GM12878 (cell line): ENCODE results near the gene CCDC191. TPM values are rescaled to one million over a fixed set of nuclear protein-coding genes. Genes with fewer than 3 reads are reported as not detected.

Experiments used
- ATAC-seq: fragments of 200-7000 bp; cut with Tn5 transposase; 3 replicates; pipeline ENCODE4 v1.9.1; 2020; ENCODE audit warnings: mild to moderate bottlenecking, moderate library complexity
- BruUV-seq: library from RNA; stranded (reverse); fragments of 400-500 nt; replicated peaks from 2 replicates; lab custom pipeline; 2021; lab: Mats Ljungman, UMichigan
- CTCF ChIA-PET: fragments of 300-600 bp; sonication (Branson Sonifier 250); formaldehyde crosslinking; extraction: SDS; loops from one replicate; lab custom pipeline; 2021; ENCODE audit warnings: inconsistent platforms; lab: Yijun Ruan, JAX
- POLR2A ChIA-PET: fragments of 350-600 bp; formaldehyde crosslinking; extraction: SDS; loops from one replicate; lab custom pipeline; 2021; ENCODE audit warnings: inconsistent platforms; lab: Charles Lee
- RAD21 ChIA-PET: fragments of 300-600 bp; sonication (Branson Sonifier 250); formaldehyde crosslinking; loops from one replicate; lab custom pipeline; 2023; ENCODE audit warnings: antibody characterized with exemption; ENCODE audit not compliant: unreplicated experiment; lab: Charles Lee
- SMC1A ChIA-PET: fragments of 300-600 bp; sonication (Branson Sonifier 250); formaldehyde crosslinking; loops from one replicate; lab custom pipeline; 2023; ENCODE audit not compliant: unreplicated experiment, uncharacterized antibody; lab: Charles Lee
- DNase-seq: peaks from one replicate; pipeline ENCODE4 v3.0.0-alpha.2; 2011; ENCODE audit warnings: low read depth, low spot score
- FAIRE-seq: peaks from 3 replicates; lab custom pipeline; 2011; peaks lifted over from hg19 to GRCh38; lab: Jason Lieb, UNC
- H2AFZ ChIP-seq: 2 replicates; pipeline ENCODE4 v1.6.0; 2011; ENCODE audit warnings: low read depth, low read length, control low read depth; ENCODE audit not compliant: control insufficient read depth
- H3K27ac ChIP-seq: 2 replicates; pipeline ENCODE4 v1.5.1; 2011; ENCODE audit warnings: control low read depth; ENCODE audit not compliant: control insufficient read depth, insufficient read depth
- H3K27me3 ChIP-seq, 2 experiments: replicated peaks in 1 of 2; 2 replicates each; pipeline versions ENCODE4 v1.6.0 to v1.6.1; 2011; ENCODE audit warnings: low read length in 1 of 2; ENCODE audit not compliant: control insufficient read depth in 2 of 2, insufficient read depth in 2 of 2
- H3K36me3 ChIP-seq, 2 experiments: 2 replicates each; pipeline ENCODE4 v1.5.1; 2011; ENCODE audit warnings: low read length in 1 of 2; ENCODE audit not compliant: control insufficient read depth in 2 of 2, insufficient read depth in 2 of 2
- H3K4me1 ChIP-seq: 2 replicates; pipeline ENCODE4 v1.6.1; 2011; ENCODE audit warnings: mild to moderate bottlenecking, low read length, moderate library complexity, mixed read lengths; ENCODE audit not compliant: control insufficient read depth, insufficient read depth
- H3K4me2 ChIP-seq: 2 replicates; pipeline ENCODE4 v1.6.0; 2011; ENCODE audit warnings: control low read depth; ENCODE audit not compliant: control insufficient read depth, insufficient read depth
- H3K4me3 ChIP-seq: fragments of 200-600 bp; sonication (generic); 2 replicates; pipeline ENCODE4 v1.5.1; 2016
- H3K79me2 ChIP-seq: 2 replicates; pipeline ENCODE4 v1.6.0; 2011; ENCODE audit warnings: low read length; ENCODE audit not compliant: control insufficient read depth, insufficient read depth
- H3K9ac ChIP-seq: 2 replicates; pipeline ENCODE4 v1.8.0; 2011; ENCODE audit warnings: low read length, control low read depth, mixed read lengths; ENCODE audit not compliant: control insufficient read depth, insufficient read depth
- H3K9me3 ChIP-seq: replicated peaks from 3 replicates; pipeline ENCODE4 v1.5.1; 2011; ENCODE audit warnings: mild to moderate bottlenecking, low read length; ENCODE audit not compliant: control insufficient read depth, insufficient read depth
- H4K20me1 ChIP-seq: 2 replicates; pipeline ENCODE4 v1.6.0; 2011; ENCODE audit not compliant: control insufficient read depth, insufficient read depth
- ASH2L ChIP-seq: fragments of 300-600, 200-600 bp; sonication (generic); IDR thresholded peaks from 2 replicates; pipeline ENCODE4 v1.6.1; 2017; ENCODE audit warnings: low read depth, mild to moderate bottlenecking, borderline replicate concordance
- BACH1 ChIP-seq: fragments of 450-650 bp; IDR thresholded peaks from 2 replicates; pipeline ENCODE4 v1.6.1; 2017; ENCODE audit warnings: mild to moderate bottlenecking, borderline replicate concordance
- EGR1 ChIP-seq, 2 experiments: IDR thresholded peaks; 1 replicate in 1 of 2; 2 replicates in 1 of 2; pipeline ENCODE4 v1.6.1; 2011 to 2012; ENCODE audit warnings: low read depth in 2 of 2, low read length in 2 of 2, borderline replicate concordance in 1 of 2, mild to moderate bottlenecking in 1 of 2, moderate library complexity in 1 of 2
- JUND ChIP-seq: IDR thresholded peaks from 2 replicates; pipeline ENCODE4 v1.6.1; 2012; ENCODE audit warnings: low read depth, mild to moderate bottlenecking, low read length, improper control_type of control experiment, moderate library complexity
- KLF5 ChIP-seq: fragments of 450-650 bp; IDR thresholded peaks from 2 replicates; pipeline ENCODE4 v1.6.1; 2014; ENCODE audit warnings: mild to moderate bottlenecking; ENCODE audit not compliant: partially characterized antibody
- PAX8 ChIP-seq: fragments of 450-650 bp; IDR thresholded peaks from 2 replicates; pipeline ENCODE4 v1.6.1; 2017; ENCODE audit warnings: mild to moderate bottlenecking, moderate library complexity
- SMARCA5 ChIP-seq: fragments of 450-650 bp; IDR thresholded peaks from 2 replicates; pipeline ENCODE4 v1.6.1; 2017; ENCODE audit warnings: mild to moderate bottlenecking
- SMC3 ChIP-seq: IDR thresholded peaks from 2 replicates; pipeline ENCODE4 v1.6.1; 2011; ENCODE audit warnings: low read length, improper control_type of control experiment, borderline replicate concordance
- TCF12 ChIP-seq: IDR thresholded peaks from 2 replicates; pipeline ENCODE4 v1.6.1; 2011; ENCODE audit warnings: low read depth, mild to moderate bottlenecking, low read length
- ZNF217 ChIP-seq: fragments of 450-650 bp; IDR thresholded peaks from 2 replicates; pipeline ENCODE4 v1.6.1; 2017; ENCODE audit warnings: antibody characterized with exemption, mild to moderate bottlenecking
- ZNF384 ChIP-seq: IDR thresholded peaks from 2 replicates; pipeline ENCODE4 v1.6.1; 2012; ENCODE audit warnings: low read depth, mild to moderate bottlenecking, low read length, improper control_type of control experiment, borderline replicate concordance
- WGBS: methylation state at CpG from one replicate; pipeline ENCODE4 v1.1.6; 2016; ENCODE audit warnings: low lambda C conversion rate; ENCODE audit not compliant: insufficient replicate concordance, insufficient coverage; ENCODE audit errors: missing lambda C conversion rate; 5-methylcytosine and 5-hydroxymethylcytosine counted together
- in situ Hi-C: fragments of 300-500 bp; cut with MboI; formaldehyde crosslinking; loops from 9 replicates; pipeline ENCODE4 v1.14.3; 2018; ENCODE audit warnings: mixed read lengths
- intact Hi-C: fragments of 100-400 bp; cut with micrococcal nuclease; formaldehyde crosslinking; loops from one replicate; pipeline ENCODE4 v1.14.2; 2022; ENCODE audit not compliant: unreplicated experiment
- polyA plus RNA-seq, 11 experiments: library from polyadenylated mRNA; depleted of rRNA in 4 of 11; unstranded in 6 of 11; stranded (reverse) in 5 of 11; fragments of >200 nt; fragmentation: Nextera tagmentation in 4 of 11; fragmentation: Illumina TruSeq in 1 of 11; extraction: Ambion mirVana in 4 of 11; extraction: Trizol in 1 of 11; gene quantifications; 1 replicate in 1 of 11; 2 replicates in 10 of 11; pipeline versions ENCODE4 v1.2.1 to v1.2.3, GENCODE V29; 2011 to 2016; ENCODE audit warnings: inconsistent platforms in 2 of 11, missing spikeins in 2 of 11, low read depth in 1 of 11
- total RNA-seq, 4 experiments: library from RNA; depleted of rRNA in 3 of 4; stranded (reverse); fragments of >200 nt in 3 of 4; fragmentation: Illumina TruSeq in 1 of 4; extraction: Trizol in 1 of 4; gene quantifications; 2 replicates each; pipeline versions ENCODE4 v1.2.1 to v1.2.3, GENCODE V29; 2013 to 2021
- TF ChIP-seq, protein P1 (sequence below): IDR thresholded peaks from 2 replicates; pipeline ENCODE4 v1.6.1; 2012; ENCODE audit warnings: low read depth, low read length, improper control_type of control experiment
- TF ChIP-seq, protein P2 (sequence below): fragments of 450-650 bp; IDR thresholded peaks from 2 replicates; pipeline ENCODE4 v1.6.1; 2017; ENCODE audit warnings: low read depth, mild to moderate bottlenecking, moderate library complexity

The CCDC191 gene
- total and polyA plus RNA-seq, 10 of the 15 experiments (the other 5 are each of a cell fraction or from before 2014, with no cell fraction given) = 1.2 to 2.9 (median 1.7) TPM

DNA sequence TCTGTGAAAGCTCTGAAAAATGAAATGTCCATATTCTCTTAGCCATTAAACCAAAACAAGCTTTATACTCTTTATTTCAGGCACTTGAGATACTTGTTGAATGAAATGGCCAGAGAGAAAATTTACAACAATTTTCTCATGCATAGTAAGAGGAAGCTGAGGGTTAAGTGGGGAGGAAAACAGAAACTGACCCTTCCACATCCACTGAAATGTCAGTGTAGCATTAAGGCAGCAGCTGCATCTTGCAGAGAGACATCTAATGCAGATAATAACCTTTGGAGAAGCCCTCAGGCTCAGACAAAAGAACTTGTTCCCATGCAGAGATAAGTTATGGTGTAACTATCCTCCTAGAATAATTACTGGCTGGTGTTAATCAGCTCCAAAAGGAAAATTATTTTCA lies 74.5 kb downstream of the CCDC191 start (continued):
- TF ChIP-seq, protein P1, sequence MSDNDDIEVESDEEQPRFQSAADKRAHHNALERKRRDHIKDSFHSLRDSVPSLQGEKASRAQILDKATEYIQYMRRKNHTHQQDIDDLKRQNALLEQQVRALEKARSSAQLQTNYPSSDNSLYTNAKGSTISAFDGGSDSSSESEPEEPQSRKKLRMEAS = no peak

DNA sequence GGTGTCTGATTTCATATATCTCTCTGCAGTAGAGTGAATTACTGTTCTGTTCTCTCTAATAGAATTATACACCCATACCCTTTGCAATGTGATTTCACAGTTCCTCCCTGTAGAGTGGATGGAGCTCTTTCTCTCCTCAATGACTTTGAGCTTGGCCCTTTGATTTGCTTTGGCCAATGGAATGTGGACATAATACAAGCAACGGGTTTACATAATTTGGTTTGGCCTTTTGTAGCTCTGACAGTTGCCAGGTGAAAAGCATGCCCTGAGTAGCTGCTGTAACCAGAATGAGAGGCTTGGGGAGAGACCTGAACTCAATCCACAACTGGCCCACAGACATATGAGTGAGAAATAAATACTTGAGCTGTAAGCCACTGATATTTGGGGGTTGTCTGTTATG lies 76.4 kb downstream of the CCDC191 start:
- no peak overlapping the region for H2AFZ ChIP-seq
- H3K4me1 ChIP-seq = no peaks in the 10 kb centered on the region
- no peak overlapping the region for H3K4me2 ChIP-seq
- ChIA-PET RAD21 (no interaction called here), CTCF (no interaction called here), SMC1A (no interaction called here), POLR2A (no interaction called here)
- no peak overlapping the region for H3K27ac ChIP-seq
- H3K9ac ChIP-seq = no peak overlapping the region
- H3K4me3 ChIP-seq = no peak overlapping the region
- DNase-seq = no peak
- TF ChIP-seq BACH1 (no peak), JUND (no peak), KLF5 (no peak)
- no peaks in the 10 kb centered on the region for H3K79me2 ChIP-seq
- ATAC-seq = no peak
- 93% methylated on average over 1 of the region's 1 CpG for WGBS
- H3K9me3 ChIP-seq = no peaks in the 10 kb centered on the region
- intact Hi-C loops (no loop called here), in situ Hi-C loops (no loop called here)
- no peak for FAIRE-seq
- H4K20me1 ChIP-seq = no peaks in the 10 kb centered on the region
- H3K36me3 ChIP-seq = no peaks in the 10 kb centered on the region
- BruUV-seq = no TSS peak
- no peaks in the 10 kb centered on the region for H3K27me3 ChIP-seq

- no peak overlapping the region for H3K27ac ChIP-seq
- TF ChIP-seq ZNF217 (no peak), EGR1 (IDR thresholded peaks at IDR 0.05; ENCODE audit: borderline replicate concordance in 1 of 2, low read depth in 2 of 2, low read length in 2 of 2) (no peak), PAX8 (no peak), TCF12 (no peak), SMARCA5 (no peak), ZNF384 (no peak), ASH2L (no peak), SMC3 (no peak)
- TF ChIP-seq, protein P2, sequence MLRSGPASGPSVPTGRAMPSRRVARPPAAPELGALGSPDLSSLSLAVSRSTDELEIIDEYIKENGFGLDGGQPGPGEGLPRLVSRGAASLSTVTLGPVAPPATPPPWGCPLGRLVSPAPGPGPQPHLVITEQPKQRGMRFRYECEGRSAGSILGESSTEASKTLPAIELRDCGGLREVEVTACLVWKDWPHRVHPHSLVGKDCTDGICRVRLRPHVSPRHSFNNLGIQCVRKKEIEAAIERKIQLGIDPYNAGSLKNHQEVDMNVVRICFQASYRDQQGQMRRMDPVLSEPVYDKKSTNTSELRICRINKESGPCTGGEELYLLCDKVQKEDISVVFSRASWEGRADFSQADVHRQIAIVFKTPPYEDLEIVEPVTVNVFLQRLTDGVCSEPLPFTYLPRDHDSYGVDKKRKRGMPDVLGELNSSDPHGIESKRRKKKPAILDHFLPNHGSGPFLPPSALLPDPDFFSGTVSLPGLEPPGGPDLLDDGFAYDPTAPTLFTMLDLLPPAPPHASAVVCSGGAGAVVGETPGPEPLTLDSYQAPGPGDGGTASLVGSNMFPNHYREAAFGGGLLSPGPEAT = no peak
- no peaks in the 10 kb centered on the region for H3K4me1 ChIP-seq
- no peak overlapping the region for H3K9ac ChIP-seq
- H4K20me1 ChIP-seq = no peaks in the 10 kb centered on the region
- ChIA-PET CTCF (interaction anchor here (1.5 kb wide), 1 partner anchor 15 kb away, joined by 3 read pairs; no protein-coding TSS in a partner anchor), POLR2A (no interaction called here), RAD21 (no interaction called here), SMC1A (no interaction called here)
- H2AFZ ChIP-seq = no peak overlapping the region
- DNase-seq (no peak), FAIRE-seq (no peak), ATAC-seq (no peak)
- no TSS peak for BruUV-seq
- no peaks in the 10 kb centered on the region for H3K79me2 ChIP-seq
- intact Hi-C loops = no loop called here
- no peaks in the 10 kb centered on the region for H3K27me3 ChIP-seq
- 83% methylated on average over 4 of the region's 4 CpGs for WGBS
- no peak overlapping the region for H3K4me3 ChIP-seq
- H3K36me3 ChIP-seq = no peaks in the 10 kb centered on the region
- in situ Hi-C loops = no loop called here
- no peak overlapping the region for H3K4me2 ChIP-seq
- H3K9me3 ChIP-seq = peaks cover 3% of the 10 kb centered on the region; the same call in 2 of the 3 replicates
Measured at GRCh38 chr3:113977822-113978221, 78.5 kb downstream of the CCDC191 start.
